Astrocyte (in vitro differentiated cells and primary cell): Measurements from ENCODE around the gene DNAJC4. TPM values are rescaled to one million over a fixed set of nuclear protein-coding genes. Genes with fewer than 3 reads are reported as not detected.

Experiments
- DNase-seq: peaks from one replicate; pipeline ENCODE4 v3.0.0-alpha.2; 2010; ENCODE audit warnings: low read depth
- FAIRE-seq: peaks from 2 replicates; lab custom pipeline; 2011; peaks lifted over from hg19 to GRCh38; lab: Jason Lieb, UNC
- H2AFZ ChIP-seq: 2 replicates; pipeline ENCODE4 v1.6.0; 2012; ENCODE audit warnings: low read depth, low read length, inconsistent platforms
- H3K27ac ChIP-seq: 2 replicates; pipeline ENCODE4 v1.5.1; 2011; ENCODE audit warnings: low read depth, low read length, inconsistent platforms
- H3K27me3 ChIP-seq: 2 replicates; pipeline ENCODE4 v1.6.0; 2011; ENCODE audit warnings: low read length, inconsistent platforms; ENCODE audit not compliant: insufficient read depth
- H3K36me3 ChIP-seq: 2 replicates; pipeline ENCODE4 v1.5.1; 2011; ENCODE audit warnings: low read length, inconsistent platforms; ENCODE audit not compliant: insufficient read depth
- H3K4me1 ChIP-seq: 2 replicates; pipeline ENCODE4 v1.5.1; 2011; ENCODE audit warnings: low read length, inconsistent platforms; ENCODE audit not compliant: insufficient read depth
- H3K4me2 ChIP-seq: 2 replicates; pipeline ENCODE4 v1.6.0; 2012; ENCODE audit warnings: low read length, inconsistent platforms
- H3K4me3 ChIP-seq: 2 replicates; pipeline ENCODE4 v1.5.1; 2011; ENCODE audit warnings: low read depth, mild to moderate bottlenecking, low read length, inconsistent platforms; ENCODE audit not compliant: insufficient read depth
- H3K79me2 ChIP-seq: 2 replicates; pipeline ENCODE4 v1.6.0; 2012; ENCODE audit warnings: mild to moderate bottlenecking, low read length, inconsistent platforms; ENCODE audit not compliant: insufficient read depth
- H3K9ac ChIP-seq: 2 replicates; pipeline ENCODE4 v1.6.0; 2012; ENCODE audit warnings: mild to moderate bottlenecking, low read length, inconsistent platforms
- H3K9me3 ChIP-seq: 2 replicates; pipeline ENCODE4 v1.5.1; 2012; ENCODE audit warnings: low read depth, mild to moderate bottlenecking, low read length, inconsistent platforms; ENCODE audit not compliant: insufficient read depth
- H4K20me1 ChIP-seq: 2 replicates; pipeline ENCODE4 v1.6.0; 2012; ENCODE audit warnings: low read length, inconsistent platforms; ENCODE audit not compliant: insufficient read depth
- H3K27ac Mint-ChIP-seq: one replicate; pipeline ENCODE4 v1.8.0; 2021; ENCODE audit warnings: mild to moderate bottlenecking, mixed read lengths; ENCODE audit not compliant: unreplicated experiment
- H3K27me3 Mint-ChIP-seq: one replicate; pipeline ENCODE4 v1.8.0; 2021; ENCODE audit warnings: low read depth, mixed read lengths; ENCODE audit not compliant: unreplicated experiment
- H3K36me3 Mint-ChIP-seq: one replicate; pipeline ENCODE4 v1.8.0; 2021; ENCODE audit warnings: low read depth, mixed read lengths; ENCODE audit not compliant: unreplicated experiment
- H3K4me1 Mint-ChIP-seq: one replicate; pipeline ENCODE4 v1.8.0; 2021; ENCODE audit warnings: low read depth, mixed read lengths; ENCODE audit not compliant: unreplicated experiment
- H3K4me3 Mint-ChIP-seq: one replicate; pipeline ENCODE4 v1.8.0; 2021; ENCODE audit warnings: mild to moderate bottlenecking, moderate library complexity, mixed read lengths; ENCODE audit not compliant: unreplicated experiment
- H3K9me3 Mint-ChIP-seq: one replicate; pipeline ENCODE4 v1.8.0; 2021; ENCODE audit warnings: mild to moderate bottlenecking, mixed read lengths; ENCODE audit not compliant: unreplicated experiment
- EZH2 ChIP-seq: IDR thresholded peaks from 2 replicates; pipeline ENCODE4 v1.6.1; 2012; ENCODE audit warnings: mild to moderate bottlenecking, low read length, inconsistent platforms; ENCODE audit not compliant: insufficient read depth
- total RNA-seq: library from RNA; stranded (reverse); gene quantifications from 2 replicates; pipeline ENCODE4 v1.2.1, GENCODE V29; 2021
- TF ChIP-seq, protein P1 (sequence below): IDR thresholded peaks from 2 replicates; pipeline ENCODE4 v1.5.1; 2011; ENCODE audit warnings: low read depth, mild to moderate bottlenecking, inconsistent platforms, low read length, moderate library complexity; ENCODE audit not compliant: insufficient read depth

DNAJC4 gene
- total RNA-seq, 1 donor from 2014 or later, result 23.8 TPM

- Histone ChIP-seq H3K27me3 (no peaks in the 10 kb centered on the region), H3K79me2 (peaks cover 12% of the 10 kb centered on the region), H3K4me1 (no peaks in the 10 kb centered on the region), H3K36me3 (peaks cover 73% of the 10 kb centered on the region), H2AFZ (no peak overlapping the region), H3K27ac (no peak overlapping the region), H4K20me1 (peaks cover 46% of the 10 kb centered on the region), H3K9ac (no peak overlapping the region), H3K9me3 (no peaks in the 10 kb centered on the region), H3K4me2 (no peak overlapping the region), H3K4me3 (no peak overlapping the region)
- Mint-ChIP-seq H3K9me3 (no peaks in the 10 kb centered on the region), H3K4me1 (peaks cover 14% of the 10 kb centered on the region), H3K36me3 (peaks cover 28% of the 10 kb centered on the region), H3K27me3 (no peaks in the 10 kb centered on the region), H3K27ac (no peak overlapping the region), H3K4me3 (peak overlapping the region; percentile 20)
- no peak for DNase-seq
- TF ChIP-seq EZH2, result no peak
- TF ChIP-seq, protein P1, sequence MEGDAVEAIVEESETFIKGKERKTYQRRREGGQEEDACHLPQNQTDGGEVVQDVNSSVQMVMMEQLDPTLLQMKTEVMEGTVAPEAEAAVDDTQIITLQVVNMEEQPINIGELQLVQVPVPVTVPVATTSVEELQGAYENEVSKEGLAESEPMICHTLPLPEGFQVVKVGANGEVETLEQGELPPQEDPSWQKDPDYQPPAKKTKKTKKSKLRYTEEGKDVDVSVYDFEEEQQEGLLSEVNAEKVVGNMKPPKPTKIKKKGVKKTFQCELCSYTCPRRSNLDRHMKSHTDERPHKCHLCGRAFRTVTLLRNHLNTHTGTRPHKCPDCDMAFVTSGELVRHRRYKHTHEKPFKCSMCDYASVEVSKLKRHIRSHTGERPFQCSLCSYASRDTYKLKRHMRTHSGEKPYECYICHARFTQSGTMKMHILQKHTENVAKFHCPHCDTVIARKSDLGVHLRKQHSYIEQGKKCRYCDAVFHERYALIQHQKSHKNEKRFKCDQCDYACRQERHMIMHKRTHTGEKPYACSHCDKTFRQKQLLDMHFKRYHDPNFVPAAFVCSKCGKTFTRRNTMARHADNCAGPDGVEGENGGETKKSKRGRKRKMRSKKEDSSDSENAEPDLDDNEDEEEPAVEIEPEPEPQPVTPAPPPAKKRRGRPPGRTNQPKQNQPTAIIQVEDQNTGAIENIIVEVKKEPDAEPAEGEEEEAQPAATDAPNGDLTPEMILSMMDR, result no peak
- no peak for FAIRE-seq
These were observed 31.8 kb upstream of the DNAJC4 start for GRCh38 chr11:64198511-64198910.

DNA sequence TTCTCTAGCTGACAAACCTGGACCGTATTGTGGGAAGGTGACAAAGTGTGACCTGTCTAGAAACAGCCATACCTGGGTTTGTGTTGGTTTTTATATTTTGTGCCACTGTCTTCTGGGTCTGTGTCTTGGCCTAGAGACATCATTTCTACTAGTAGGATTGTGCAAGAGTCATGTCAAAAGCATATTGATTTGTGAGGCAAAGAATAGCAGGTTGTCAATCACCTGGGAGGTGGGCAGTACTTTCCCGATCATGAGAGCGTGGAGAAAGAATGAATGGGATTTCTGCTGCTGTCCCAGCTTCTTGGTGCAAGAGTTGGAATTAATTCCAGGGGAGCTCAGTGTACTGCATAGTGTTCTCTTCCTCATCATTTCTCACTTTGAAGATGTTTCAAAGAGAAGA lies 28.8 kb upstream of the DNAJC4 start:
- Histone ChIP-seq H3K9me3 (no peaks in the 10 kb centered on the region), H3K79me2 (no peaks in the 10 kb centered on the region), H3K9ac (no peak overlapping the region), H3K36me3 (peaks cover 58% of the 10 kb centered on the region), H3K4me2 (no peak overlapping the region), H3K27me3 (no peaks in the 10 kb centered on the region), H3K4me3 (no peak overlapping the region), H2AFZ (no peak overlapping the region), H3K27ac (no peak overlapping the region), H4K20me1 (peaks cover 43% of the 10 kb centered on the region), H3K4me1 (peaks cover 8% of the 10 kb centered on the region)
- H3K27ac Mint-ChIP-seq, result no peak overlapping the region
- TF ChIP-seq, protein P1, result no peak
- TF ChIP-seq EZH2, result no peak
- no peak overlapping the region for H3K4me3 Mint-ChIP-seq
- no peaks in the 10 kb centered on the region for H3K9me3 Mint-ChIP-seq
- H3K27me3 Mint-ChIP-seq, result no peaks in the 10 kb centered on the region
- no peak for FAIRE-seq
- H3K36me3 Mint-ChIP-seq, result peaks cover 29% of the 10 kb centered on the region
- H3K4me1 Mint-ChIP-seq, result peaks cover 21% of the 10 kb centered on the region
- no peak for DNase-seq

GRCh38 chr11:64202992-64203391 lies 27.4 kb upstream of the DNAJC4 start:
- Histone ChIP-seq H3K4me2 (no peak overlapping the region), H3K36me3 (peaks cover 44% of the 10 kb centered on the region), H3K4me1 (peaks cover 20% of the 10 kb centered on the region), H3K27ac (no peak overlapping the region), H3K79me2 (no peaks in the 10 kb centered on the region), H3K9me3 (no peaks in the 10 kb centered on the region), H3K4me3 (no peak overlapping the region), H3K27me3 (no peaks in the 10 kb centered on the region), H3K9ac (no peak overlapping the region), H2AFZ (no peak overlapping the region), H4K20me1 (peaks cover 42% of the 10 kb centered on the region)
- H3K27ac Mint-ChIP-seq, result no peak overlapping the region
- H3K4me3 Mint-ChIP-seq, result no peak overlapping the region
- no peaks in the 10 kb centered on the region for H3K27me3 Mint-ChIP-seq
- no peak for TF ChIP-seq EZH2
- TF ChIP-seq, protein P1, result no peak
- H3K9me3 Mint-ChIP-seq, result no peaks in the 10 kb centered on the region
- no peak for DNase-seq
- H3K4me1 Mint-ChIP-seq, result peaks cover 24% of the 10 kb centered on the region
- peaks cover 20% of the 10 kb centered on the region for H3K36me3 Mint-ChIP-seq
- FAIRE-seq, result no peak
